ENCODE measurements around the gene SV2C.

GRCh38 chr5:76111477-76112174 lies 28.4 kb downstream of the SV2C start:
- TF ChIP-seq POLR2AphosphoS2 (IDR thresholded peaks at IDR 0.05; ENCODE audit: low read depth, low read length), result no peak
- TF ChIP-seq SP1 (IDR thresholded peaks at IDR 0.05), result no peak
- no peak for TF ChIP-seq SP1 (CRISPR knock-in tag; IDR thresholded peaks at IDR 0.05)
- TF ChIP-seq HDAC6 (IDR thresholded peaks at IDR 0.05; ENCODE audit: low read depth, low read length), result no peak
- TF ChIP-seq RBM39 (IDR thresholded peaks at IDR 0.05; ENCODE audit: low read depth, low read length, poor library complexity, severe bottlenecking), result no peak
- TF ChIP-seq ZNF619 (CRISPR knock-in tag; IDR thresholded peaks at IDR 0.05), result no peak
- TF ChIP-seq ZSCAN30 (CRISPR knock-in tag; IDR thresholded peaks at IDR 0.05), result no peak
- TF ChIP-seq, protein P1, sequence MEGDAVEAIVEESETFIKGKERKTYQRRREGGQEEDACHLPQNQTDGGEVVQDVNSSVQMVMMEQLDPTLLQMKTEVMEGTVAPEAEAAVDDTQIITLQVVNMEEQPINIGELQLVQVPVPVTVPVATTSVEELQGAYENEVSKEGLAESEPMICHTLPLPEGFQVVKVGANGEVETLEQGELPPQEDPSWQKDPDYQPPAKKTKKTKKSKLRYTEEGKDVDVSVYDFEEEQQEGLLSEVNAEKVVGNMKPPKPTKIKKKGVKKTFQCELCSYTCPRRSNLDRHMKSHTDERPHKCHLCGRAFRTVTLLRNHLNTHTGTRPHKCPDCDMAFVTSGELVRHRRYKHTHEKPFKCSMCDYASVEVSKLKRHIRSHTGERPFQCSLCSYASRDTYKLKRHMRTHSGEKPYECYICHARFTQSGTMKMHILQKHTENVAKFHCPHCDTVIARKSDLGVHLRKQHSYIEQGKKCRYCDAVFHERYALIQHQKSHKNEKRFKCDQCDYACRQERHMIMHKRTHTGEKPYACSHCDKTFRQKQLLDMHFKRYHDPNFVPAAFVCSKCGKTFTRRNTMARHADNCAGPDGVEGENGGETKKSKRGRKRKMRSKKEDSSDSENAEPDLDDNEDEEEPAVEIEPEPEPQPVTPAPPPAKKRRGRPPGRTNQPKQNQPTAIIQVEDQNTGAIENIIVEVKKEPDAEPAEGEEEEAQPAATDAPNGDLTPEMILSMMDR (CRISPR knock-in tag; IDR thresholded peaks at IDR 0.05), result no peak
- no peak for TF ChIP-seq JUNB (CRISPR knock-in tag; IDR thresholded peaks at IDR 0.05; ENCODE audit: borderline replicate concordance)
- no peak for TF ChIP-seq EZH2 (conservative IDR thresholded peaks at IDR 0.05; ENCODE audit: low read depth, low read length)
